ENCODE measurements around the gene PACS2. TPM values are rescaled to one million over a fixed set of nuclear protein-coding genes. Genes with fewer than 3 reads are reported as not detected.

PACS2 gene
- total RNA-seq, 1 experiment from 2014 or later: 57.7 TPM

GRCh38 chr14:105380756-105381155 is 66.2 kb downstream of the PACS2 start:
- intact Hi-C loops (cut with micrococcal nuclease): no loop called here
- H3K36me3 Mint-ChIP-seq (ENCODE audit: insufficient read depth, unreplicated experiment): peaks cover 9% of the 10 kb centered on the region
- H3K4me1 Mint-ChIP-seq (ENCODE audit: insufficient read depth, unreplicated experiment): no peaks in the 10 kb centered on the region
- DNase-seq (ENCODE audit: unreplicated experiment): no peak
- ChIA-PET POLR2A (no interaction called here), CTCF (no interaction called here)
- H3K27me3 Mint-ChIP-seq (ENCODE audit: insufficient read depth, unreplicated experiment): no peaks in the 10 kb centered on the region
- no TSS peak for BruUV-seq (replicated peaks)
- no peak overlapping the region for H3K27ac Mint-ChIP-seq (ENCODE audit: low read depth, unreplicated experiment)
- H3K9me3 Mint-ChIP-seq (ENCODE audit: unreplicated experiment): no peaks in the 10 kb centered on the region
- TF ChIP-seq CTCF (IDR thresholded peaks at IDR 0.05; ENCODE audit: unreplicated experiment): no peak
- H3K4me3 Mint-ChIP-seq (ENCODE audit: unreplicated experiment): no peak overlapping the region

GRCh38 chr14:105381446-105382342 is 67.1 kb downstream of the PACS2 start:
- CTCF ChIA-PET: interaction anchor here (0.6 to 1.1 kb wide), 2 partner anchors 8 to 12 kb away, joined by 3 read pairs; no protein-coding TSS in a partner anchor
- Mint-ChIP-seq H3K27ac (ENCODE audit: low read depth, unreplicated experiment) (no peak overlapping the region), H3K27me3 (ENCODE audit: insufficient read depth, unreplicated experiment) (no peaks in the 10 kb centered on the region), H3K9me3 (ENCODE audit: unreplicated experiment) (no peaks in the 10 kb centered on the region), H3K4me1 (ENCODE audit: insufficient read depth, unreplicated experiment) (no peaks in the 10 kb centered on the region), H3K4me3 (ENCODE audit: unreplicated experiment) (no peak overlapping the region), H3K36me3 (ENCODE audit: insufficient read depth, unreplicated experiment) (peaks cover 9% of the 10 kb centered on the region)
- BruUV-seq (replicated peaks): no TSS peak
- POLR2A ChIA-PET: no interaction called here
- intact Hi-C loops (cut with micrococcal nuclease): no loop called here
- no peak for TF ChIP-seq CTCF (IDR thresholded peaks at IDR 0.05; ENCODE audit: unreplicated experiment)
- no peak for DNase-seq (ENCODE audit: unreplicated experiment)

GRCh38 chr14:105382343-105383082 is 68.0 kb downstream of the PACS2 start:
- no peak overlapping the region for H3K4me3 Mint-ChIP-seq (ENCODE audit: unreplicated experiment)
- peaks cover 9% of the 10 kb centered on the region for H3K36me3 Mint-ChIP-seq (ENCODE audit: insufficient read depth, unreplicated experiment)
- no peaks in the 10 kb centered on the region for H3K9me3 Mint-ChIP-seq (ENCODE audit: unreplicated experiment)
- no peaks in the 10 kb centered on the region for H3K4me1 Mint-ChIP-seq (ENCODE audit: insufficient read depth, unreplicated experiment)
- ChIA-PET POLR2A (no interaction called here), CTCF (interaction anchor here (1.1 kb wide), 1 partner anchor 11 kb away, joined by 3 read pairs; no protein-coding TSS in a partner anchor)
- BruUV-seq (replicated peaks): no TSS peak
- no peak for DNase-seq (ENCODE audit: unreplicated experiment)
- intact Hi-C loops (cut with micrococcal nuclease): no loop called here
- no peak overlapping the region for H3K27ac Mint-ChIP-seq (ENCODE audit: low read depth, unreplicated experiment)
- no peaks in the 10 kb centered on the region for H3K27me3 Mint-ChIP-seq (ENCODE audit: insufficient read depth, unreplicated experiment)
- TF ChIP-seq CTCF (IDR thresholded peaks at IDR 0.05; ENCODE audit: unreplicated experiment): no peak

- BruUV-seq (replicated peaks): no TSS peak
- ChIA-PET POLR2A (no interaction called here), CTCF (no interaction called here)
- Mint-ChIP-seq H3K4me3 (ENCODE audit: unreplicated experiment) (no peak overlapping the region), H3K9me3 (ENCODE audit: unreplicated experiment) (no peaks in the 10 kb centered on the region), H3K36me3 (ENCODE audit: insufficient read depth, unreplicated experiment) (peaks cover 9% of the 10 kb centered on the region), H3K4me1 (ENCODE audit: insufficient read depth, unreplicated experiment) (no peaks in the 10 kb centered on the region), H3K27me3 (ENCODE audit: insufficient read depth, unreplicated experiment) (no peaks in the 10 kb centered on the region), H3K27ac (ENCODE audit: low read depth, unreplicated experiment) (no peak overlapping the region)
- no peak for DNase-seq (ENCODE audit: unreplicated experiment)
- no peak for TF ChIP-seq CTCF (IDR thresholded peaks at IDR 0.05; ENCODE audit: unreplicated experiment)
- intact Hi-C loops (cut with micrococcal nuclease): no loop called here
Measured at GRCh38 chr14:105383083-105383730, 68.7 kb downstream of the PACS2 start.
